ENCODE measurements around the gene LPAR5.
A peak's percentile ranks its signal among the peaks of the same experiment; 100 is the strongest.

LPAR5 gene

DNA sequence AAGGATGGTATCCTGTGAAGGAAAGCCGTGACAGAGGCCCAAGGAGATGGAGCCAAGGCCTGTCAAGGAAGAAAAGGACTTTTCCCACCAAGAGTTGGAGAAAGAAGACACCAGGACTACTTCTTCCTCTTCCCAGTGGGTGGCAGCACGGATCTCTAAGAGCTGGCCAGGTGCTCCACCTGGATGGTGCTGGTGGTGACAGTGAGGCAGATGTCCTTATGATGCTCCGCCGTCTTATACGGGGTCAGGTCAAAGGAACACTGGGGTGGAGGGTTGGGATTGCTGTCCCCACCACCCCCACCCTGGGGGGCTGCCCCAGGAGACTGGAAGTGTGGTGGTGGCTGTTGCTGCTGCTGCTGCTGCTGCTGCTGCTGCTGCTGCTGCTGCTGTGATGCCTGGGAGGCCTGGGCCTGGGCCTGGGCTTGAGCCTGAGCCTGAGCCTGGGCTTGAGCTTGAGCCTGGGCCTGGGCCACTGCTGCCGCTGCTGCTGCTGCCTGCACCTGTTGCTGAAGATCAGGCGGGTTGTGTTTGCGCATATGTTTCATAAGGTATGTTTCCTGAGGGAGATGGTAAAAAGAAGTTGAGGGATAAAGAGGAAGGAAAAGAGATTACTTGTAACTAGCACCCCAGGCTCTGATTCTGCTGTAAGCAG is 31.9 kb upstream of the LPAR5 start:
- Histone ChIP-seq H3K9ac (ENCODE audit: low read length) (no peak overlapping the region), H2AK5ac (ENCODE audit: low read length, severe bottlenecking) (no peak overlapping the region), H2AFZ (ENCODE audit: low read depth, low read length) (no peak overlapping the region), H3K4me2 (ENCODE audit: low read length, poor library complexity, severe bottlenecking) (no peak overlapping the region), H3K36me3 (ENCODE audit: control insufficient read depth in 1 of 2, insufficient read depth in 2 of 2, low read depth in 1 of 2, low read length in 2 of 2) (peaks cover 56 to 65% of the 10 kb centered on the region in 2 experiments), H3K18ac (ENCODE audit: low read depth in 1 of 2, low read length in 2 of 2) (no peak overlapping the region), H3K4me3 (ENCODE audit: insufficient read depth in 1 of 2, low read depth in 1 of 2, low read length in 2 of 2) (no peak overlapping the region), H3K79me1 (replicated peaks; ENCODE audit: low read length, poor library complexity, severe bottlenecking) (peaks cover 22% of the 10 kb centered on the region), H3K27ac (ENCODE audit: low read length, poor library complexity, severe bottlenecking) (no peak overlapping the region), H3K9me3 (ENCODE audit: control insufficient read depth, low read length) (no peaks in the 10 kb centered on the region), H3K4me1 (ENCODE audit: control insufficient read depth, insufficient read depth, low read depth, low read length) (no peaks in the 10 kb centered on the region), H3K14ac (ENCODE audit: low read length in 2 of 2) (no peak overlapping the region), H2BK12ac (ENCODE audit: low read length in 2 of 2) (no peak overlapping the region), H4K8ac (ENCODE audit: low read length) (no peak overlapping the region), H3K4ac (ENCODE audit: low read depth in 1 of 2, low read length in 2 of 2) (no peak overlapping the region), H4K91ac (ENCODE audit: low read length) (no peak overlapping the region), H2BK120ac (ENCODE audit: low read depth, low read length) (no peak overlapping the region), H2BK15ac (ENCODE audit: low read depth, poor library complexity, severe bottlenecking) (no peak overlapping the region), H3K23ac (ENCODE audit: low read length in 2 of 2) (no peak overlapping the region), H3K27me3 (ENCODE audit: control insufficient read depth in 1 of 2, insufficient read depth in 1 of 2, low read length in 2 of 2) (no peaks in the 10 kb centered on the region), H2BK5ac (ENCODE audit: low read depth, low read length, poor library complexity, severe bottlenecking) (no peak overlapping the region)
- 84% methylated on average over 8 of the region's 8 CpGs for WGBS
- DNase-seq = no peak

DNA sequence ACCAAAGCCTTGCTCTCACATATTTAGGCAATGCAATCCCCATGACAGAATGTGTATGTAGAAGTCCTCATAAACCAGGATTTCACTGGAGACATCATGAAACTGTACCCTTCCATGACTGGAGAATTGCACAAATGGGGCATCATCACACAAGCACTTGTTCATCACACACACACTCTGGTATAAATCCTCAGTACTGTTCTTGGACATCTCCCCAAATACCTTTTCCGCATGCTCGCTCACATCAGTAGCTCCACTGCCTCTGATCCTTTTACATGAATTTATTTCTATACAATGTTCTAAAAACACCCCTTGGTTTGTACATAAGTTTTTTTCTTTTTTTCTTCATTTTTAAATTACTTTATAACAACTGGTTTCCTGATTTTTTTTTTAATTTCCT is 30.5 kb upstream of the LPAR5 start:
- H3K9me3 ChIP-seq (ENCODE audit: control insufficient read depth, low read length) = no peaks in the 10 kb centered on the region
- no peak for DNase-seq
- no peak overlapping the region for H3K4me3 ChIP-seq (ENCODE audit: insufficient read depth in 1 of 2, low read depth in 1 of 2, low read length in 2 of 2)
- H3K36me3 ChIP-seq (ENCODE audit: control insufficient read depth in 1 of 2, insufficient read depth in 2 of 2, low read depth in 1 of 2, low read length in 2 of 2) = peaks cover 41 to 51% of the 10 kb centered on the region in 2 experiments
- 100% methylated on average over 2 of the region's 2 CpGs for WGBS
- no peak overlapping the region for H2BK12ac ChIP-seq (ENCODE audit: low read length in 2 of 2)
- no peak overlapping the region for H2BK120ac ChIP-seq (ENCODE audit: low read depth, low read length)
- H3K4me2 ChIP-seq (ENCODE audit: low read length, poor library complexity, severe bottlenecking) = no peak overlapping the region
- H3K4ac ChIP-seq (ENCODE audit: low read depth in 1 of 2, low read length in 2 of 2) = no peak overlapping the region
- H3K79me1 ChIP-seq (replicated peaks; ENCODE audit: low read length, poor library complexity, severe bottlenecking) = peaks cover 24% of the 10 kb centered on the region
- no peak overlapping the region for H3K23ac ChIP-seq (ENCODE audit: low read length in 2 of 2)
- no peak overlapping the region for H2BK5ac ChIP-seq (ENCODE audit: low read depth, low read length, poor library complexity, severe bottlenecking)
- H2BK15ac ChIP-seq (ENCODE audit: low read depth, poor library complexity, severe bottlenecking) = no peak overlapping the region
- H3K18ac ChIP-seq (ENCODE audit: low read depth in 1 of 2, low read length in 2 of 2) = no peak overlapping the region
- no peak overlapping the region for H2AK5ac ChIP-seq (ENCODE audit: low read length, severe bottlenecking)
- no peak overlapping the region for H3K14ac ChIP-seq (ENCODE audit: low read length in 2 of 2)
- H3K27me3 ChIP-seq (ENCODE audit: control insufficient read depth in 1 of 2, insufficient read depth in 1 of 2, low read length in 2 of 2) = no peaks in the 10 kb centered on the region
- H4K8ac ChIP-seq (ENCODE audit: low read length) = no peak overlapping the region
- peaks cover 1% of the 10 kb centered on the region for H3K4me1 ChIP-seq (ENCODE audit: control insufficient read depth, insufficient read depth, low read depth, low read length)
- no peak overlapping the region for H3K27ac ChIP-seq (ENCODE audit: low read length, poor library complexity, severe bottlenecking)
- H4K91ac ChIP-seq (ENCODE audit: low read length) = no peak overlapping the region
- H3K9ac ChIP-seq (ENCODE audit: low read length) = no peak overlapping the region
- no peak overlapping the region for H2AFZ ChIP-seq (ENCODE audit: low read depth, low read length)

DNA sequence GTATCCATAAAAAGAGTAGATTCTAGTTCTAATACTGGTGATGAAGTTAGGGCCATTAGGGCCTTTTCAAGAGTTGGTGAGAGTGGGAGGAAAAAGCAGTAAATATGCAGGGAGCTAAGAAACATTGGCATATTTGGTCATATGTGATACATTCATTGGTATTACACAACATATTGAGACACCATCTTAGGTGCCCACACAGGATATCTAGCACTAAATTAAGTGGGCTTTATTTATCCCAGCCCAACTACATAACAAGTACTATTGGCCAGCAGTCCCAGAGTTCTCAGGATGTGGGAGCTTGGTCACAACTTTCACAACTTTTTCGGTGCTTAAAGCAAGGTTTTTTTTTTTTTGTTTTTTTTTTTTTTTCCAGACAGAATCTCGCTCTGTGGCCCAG is 29.1 kb upstream of the LPAR5 start:
- Histone ChIP-seq H2BK12ac (ENCODE audit: low read length in 2 of 2) (no peak overlapping the region), H2BK15ac (ENCODE audit: low read depth, poor library complexity, severe bottlenecking) (no peak overlapping the region), H3K27me3 (ENCODE audit: control insufficient read depth in 1 of 2, insufficient read depth in 1 of 2, low read length in 2 of 2) (no peaks in the 10 kb centered on the region), H2AK5ac (ENCODE audit: low read length, severe bottlenecking) (no peak overlapping the region), H4K8ac (ENCODE audit: low read length) (no peak overlapping the region), H3K9me3 (ENCODE audit: control insufficient read depth, low read length) (no peaks in the 10 kb centered on the region), H3K18ac (ENCODE audit: low read depth in 1 of 2, low read length in 2 of 2) (no peak overlapping the region), H2BK120ac (ENCODE audit: low read depth, low read length) (no peak overlapping the region), H3K4me2 (ENCODE audit: low read length, poor library complexity, severe bottlenecking) (no peak overlapping the region), H3K79me1 (replicated peaks; ENCODE audit: low read length, poor library complexity, severe bottlenecking) (peaks cover 23% of the 10 kb centered on the region), H3K4ac (ENCODE audit: low read depth in 1 of 2, low read length in 2 of 2) (no peak overlapping the region), H3K36me3 (ENCODE audit: control insufficient read depth in 1 of 2, insufficient read depth in 2 of 2, low read depth in 1 of 2, low read length in 2 of 2) (peaks cover 29 to 38% of the 10 kb centered on the region in 2 experiments), H4K91ac (ENCODE audit: low read length) (no peak overlapping the region), H3K4me3 (ENCODE audit: insufficient read depth in 1 of 2, low read depth in 1 of 2, low read length in 2 of 2) (no peak overlapping the region), H3K23ac (ENCODE audit: low read length in 2 of 2) (no peak overlapping the region), H3K9ac (ENCODE audit: low read length) (no peak overlapping the region), H2BK5ac (ENCODE audit: low read depth, low read length, poor library complexity, severe bottlenecking) (no peak overlapping the region), H3K14ac (ENCODE audit: low read length in 2 of 2) (no peak overlapping the region), H3K27ac (ENCODE audit: low read length, poor library complexity, severe bottlenecking) (no peak overlapping the region), H3K4me1 (ENCODE audit: control insufficient read depth, insufficient read depth, low read depth, low read length) (peaks cover 1% of the 10 kb centered on the region), H2AFZ (ENCODE audit: low read depth, low read length) (no peak overlapping the region)
- DNase-seq = no peak
- WGBS = 98% methylated on average over 2 of the region's 2 CpGs

DNA sequence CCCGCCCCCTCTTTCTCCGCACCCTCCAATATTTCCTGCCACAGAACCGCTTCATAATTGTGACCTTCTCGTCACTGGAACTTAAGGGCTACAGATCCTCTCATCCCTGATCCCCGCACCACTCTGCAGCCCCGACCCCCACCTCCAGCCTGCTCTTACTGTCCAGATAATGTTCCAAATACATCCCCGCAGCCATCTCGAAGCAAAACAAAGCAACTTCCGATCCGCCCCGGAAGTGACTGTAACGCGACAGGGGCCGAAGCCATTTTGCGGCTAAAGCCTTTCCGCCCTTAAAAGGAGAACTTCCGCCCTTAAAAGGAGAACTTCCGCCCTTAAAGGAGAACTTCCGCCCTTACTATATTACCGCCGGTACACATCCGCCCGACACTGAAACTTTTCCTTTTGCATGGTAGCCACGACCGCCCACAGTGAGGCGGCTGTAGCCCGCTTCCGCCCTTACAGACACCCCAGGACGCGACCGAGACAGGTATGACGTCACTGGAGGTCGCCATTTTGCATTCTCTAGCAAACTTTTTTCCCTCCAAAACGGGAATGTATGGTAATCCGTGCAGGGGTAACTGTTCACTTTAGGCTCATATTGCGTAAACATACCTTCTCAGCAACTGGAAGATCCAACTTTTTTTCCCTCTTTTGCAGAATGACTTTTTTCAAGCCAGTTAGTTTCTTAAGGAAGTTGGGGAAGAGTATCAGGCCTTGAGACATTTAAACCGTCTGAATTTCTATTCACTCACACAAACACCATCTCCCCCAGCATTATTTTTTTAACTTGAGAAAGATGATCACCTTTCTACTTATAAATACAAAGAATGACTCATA is 27.4 kb upstream of the LPAR5 start, which contains the start of gene ING4:
ING4 (minus strand) TSS at position 214 of the 837 bp plus-strand sequence; CDS start at position 196, 18 bp downstream.
- Histone ChIP-seq H3K4me1 (ENCODE audit: control insufficient read depth, insufficient read depth, low read depth, low read length) (peaks cover 4% of the 10 kb centered on the region), H3K4me2 (ENCODE audit: low read length, poor library complexity, severe bottlenecking) (peak within 1 kb of the TSS; percentile 97), H3K14ac (ENCODE audit: low read length in 2 of 2) (peak within 1 kb of the TSS in 1 of 2 experiments; percentile 41), H3K27me3 (ENCODE audit: control insufficient read depth in 1 of 2, insufficient read depth in 1 of 2, low read length in 2 of 2) (no peaks in the 10 kb centered on the region), H2AK5ac (ENCODE audit: low read length, severe bottlenecking) (peak within 1 kb of the TSS; percentile 89), H3K9ac (ENCODE audit: low read length) (peak within 1 kb of the TSS; percentile 93), H3K79me1 (replicated peaks; ENCODE audit: low read length, poor library complexity, severe bottlenecking) (peaks cover 17% of the 10 kb centered on the region), H2BK15ac (ENCODE audit: low read depth, poor library complexity, severe bottlenecking) (no peak within 1 kb of the TSS), H3K27ac (ENCODE audit: low read length, poor library complexity, severe bottlenecking) (peak within 1 kb of the TSS; percentile 58), H3K4ac (ENCODE audit: low read depth in 1 of 2, low read length in 2 of 2) (peak within 1 kb of the TSS in 1 of 2 experiments; percentile 97), H2BK5ac (ENCODE audit: low read depth, low read length, poor library complexity, severe bottlenecking) (no peak within 1 kb of the TSS), H3K4me3 (ENCODE audit: insufficient read depth in 1 of 2, low read depth in 1 of 2, low read length in 2 of 2) (peak within 1 kb of the TSS; percentile 81 to 92), H3K9me3 (ENCODE audit: control insufficient read depth, low read length) (no peaks in the 10 kb centered on the region), H4K8ac (ENCODE audit: low read length) (peak within 1 kb of the TSS; percentile 94), H3K23ac (ENCODE audit: low read length in 2 of 2) (no peak within 1 kb of the TSS), H4K91ac (ENCODE audit: low read length) (peak within 1 kb of the TSS; percentile 86), H3K36me3 (ENCODE audit: control insufficient read depth in 1 of 2, insufficient read depth in 2 of 2, low read depth in 1 of 2, low read length in 2 of 2) (peaks cover 22 to 25% of the 10 kb centered on the region in 2 experiments), H2BK12ac (ENCODE audit: low read length in 2 of 2) (no peak within 1 kb of the TSS), H2BK120ac (ENCODE audit: low read depth, low read length) (no peak within 1 kb of the TSS), H3K18ac (ENCODE audit: low read depth in 1 of 2, low read length in 2 of 2) (peak within 1 kb of the TSS; percentile 45 to 78), H2AFZ (ENCODE audit: low read depth, low read length) (peak within 1 kb of the TSS; percentile 88)
- peak; percentile 100 for DNase-seq
- WGBS = 4% methylated on average over 30 of the region's 37 CpGs
